ENCODE results near the gene DNAJC7. TPM values are rescaled to one million over a fixed set of nuclear protein-coding genes. Genes with fewer than 3 reads are reported as not detected.

The DNAJC7 gene
- total and polyA plus RNA-seq, 9 of the 15 experiments (the other 6 are each of a cell fraction or from before 2014, with no cell fraction given): 85.8 to 262 (median 157) TPM

GRCh38 chr17:42016941-42017865, at the start of gene DNAJC7 (continued):
- TF ChIP-seq HLTF (IDR thresholded peaks at IDR 0.05): 0 out of 2 replicates have a peak, but pooled peaks have one; percentile 62
- TF ChIP-seq HIVEP1 (CRISPR knock-in tag; IDR thresholded peaks at IDR 0.05): 0 out of 2 replicates have a peak, but pooled peaks have one; percentile 50
- TF ChIP-seq KDM5B (IDR thresholded peaks at IDR 0.05; ENCODE audit: insufficient replicate concordance, low read depth, low read length): peak; percentile 59
- TF ChIP-seq ARNT (IDR thresholded peaks at IDR 0.05): 0 out of 4 replicates have a peak, but pooled peaks have one; percentile 18
- peak; percentile 51 to 82; a peak in 3 of 4 replicates for TF ChIP-seq MNT (conservative IDR thresholded peaks at IDR 0.05)
- no peak for TF ChIP-seq U2AF1 (optimal IDR thresholded peaks at IDR 0.05; ENCODE audit: low read depth, low read length)
- peak; percentile 78; the same call in 1 of the 2 replicates for TF ChIP-seq SREBF2 (CRISPR knock-in tag; IDR thresholded peaks at IDR 0.05)
- TF ChIP-seq CSDE1 (IDR thresholded peaks at IDR 0.05): peak; percentile 50 to 86; a peak in 3 of 4 replicates
- TF ChIP-seq ZNF561 (CRISPR knock-in tag; conservative IDR thresholded peaks at IDR 0.05): no peak
- peak; percentile 71; the same call in 1 of the 2 replicates for TF ChIP-seq SAFB (IDR thresholded peaks at IDR 0.05; ENCODE audit: borderline replicate concordance, low read depth, low read length)
- TF ChIP-seq GTF3C2 (IDR thresholded peaks at IDR 0.05; ENCODE audit: borderline replicate concordance, extremely low read depth, insufficient read length): no peak
- TF ChIP-seq CBX3 (IDR thresholded peaks at IDR 0.05; ENCODE audit: borderline replicate concordance in 1 of 2, low read length in 2 of 2): no peak
- peak; percentile 90 for TF ChIP-seq CREM (IDR thresholded peaks at IDR 0.05; ENCODE audit: low read depth)
- 0 out of 2 replicates have a peak, but pooled peaks have one; percentile 23 for TF ChIP-seq HDAC2 (IDR thresholded peaks at IDR 0.05)
- TF ChIP-seq FIP1L1 (IDR thresholded peaks at IDR 0.05; ENCODE audit: low read depth, low read length, poor library complexity, severe bottlenecking): peak; percentile 87
- no peak for TF ChIP-seq RERE (CRISPR knock-in tag; IDR thresholded peaks at IDR 0.05; ENCODE audit: borderline replicate concordance)
